SK-N-SH (cell line): ENCODE data around the gene ABHD2.

Source experiments
- EP300 ChIP-seq, 2 experiments: IDR thresholded peaks; 2 replicates each; pipeline versions ENCODE4 v1.4.0 to v1.6.1; 2012; ENCODE audit warnings: borderline replicate concordance in 1 of 2, low read depth in 1 of 2, low read length in 1 of 2
- POLR2AphosphoS5 ChIP-seq: IDR thresholded peaks from 2 replicates; pipeline ENCODE4 v1.6.1; 2012; ENCODE audit warnings: low read depth, low read length
- RAD21 ChIP-seq: IDR thresholded peaks from 2 replicates; pipeline ENCODE4 v1.6.1; 2012; ENCODE audit warnings: mild to moderate bottlenecking, low read length
- TF ChIP-seq, protein P1 (sequence below): IDR thresholded peaks from 2 replicates; pipeline ENCODE4 v1.4.0; 2012; ENCODE audit warnings: low read depth, borderline replicate concordance

DNA sequence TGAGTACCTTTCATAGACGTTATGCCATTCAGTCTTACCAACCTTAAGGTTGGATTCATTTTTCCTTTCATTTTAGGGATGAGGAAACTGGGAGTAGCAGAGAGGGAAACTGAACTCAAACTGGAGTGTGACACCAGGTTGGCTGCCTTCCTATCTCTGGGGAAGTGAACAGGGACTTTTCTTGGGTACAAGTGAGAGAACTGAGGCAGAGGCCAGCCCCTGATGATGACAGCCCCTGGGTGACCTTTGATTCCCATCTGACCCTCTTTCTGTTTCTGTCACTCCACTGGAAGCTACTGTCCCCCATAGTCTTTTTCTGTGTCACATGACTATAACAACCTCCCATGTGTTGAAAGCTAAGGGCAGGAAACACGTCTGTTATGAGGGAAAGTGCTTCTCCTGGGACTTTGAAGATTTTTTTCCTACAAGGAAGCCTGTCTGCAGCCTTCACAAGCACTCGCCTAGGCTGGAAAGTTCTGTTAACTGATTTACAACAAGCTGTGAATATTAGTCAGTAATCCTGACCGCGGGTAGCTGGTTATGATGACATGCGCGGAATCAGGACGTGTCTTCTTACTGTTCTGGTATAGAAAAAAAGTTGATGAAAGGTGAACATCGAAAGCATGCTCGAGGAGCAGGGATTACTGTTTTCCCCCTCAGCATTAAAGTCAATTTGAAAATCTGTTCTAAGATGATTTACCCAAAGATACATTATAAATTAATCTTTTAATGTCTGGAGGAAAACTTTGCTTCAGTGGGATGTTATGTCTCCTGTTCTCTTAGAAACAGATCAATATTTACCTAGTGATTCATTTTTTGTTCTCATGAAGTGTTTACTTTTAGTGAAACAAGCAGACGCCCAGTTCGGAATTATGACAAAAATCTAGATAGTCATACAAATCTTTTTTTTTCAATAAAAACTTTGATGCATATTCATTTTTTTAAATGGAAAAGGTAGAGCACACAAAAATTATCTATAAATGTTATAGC is 31.5 kb downstream of the ABHD2 start:
- TF ChIP-seq POLR2AphosphoS5 (no peak), EP300 (IDR thresholded peaks at IDR 0.05; ENCODE audit: borderline replicate concordance in 1 of 2, low read depth in 1 of 2, low read length in 1 of 2) (no peak), RAD21 (no peak)
- TF ChIP-seq, protein P1, sequence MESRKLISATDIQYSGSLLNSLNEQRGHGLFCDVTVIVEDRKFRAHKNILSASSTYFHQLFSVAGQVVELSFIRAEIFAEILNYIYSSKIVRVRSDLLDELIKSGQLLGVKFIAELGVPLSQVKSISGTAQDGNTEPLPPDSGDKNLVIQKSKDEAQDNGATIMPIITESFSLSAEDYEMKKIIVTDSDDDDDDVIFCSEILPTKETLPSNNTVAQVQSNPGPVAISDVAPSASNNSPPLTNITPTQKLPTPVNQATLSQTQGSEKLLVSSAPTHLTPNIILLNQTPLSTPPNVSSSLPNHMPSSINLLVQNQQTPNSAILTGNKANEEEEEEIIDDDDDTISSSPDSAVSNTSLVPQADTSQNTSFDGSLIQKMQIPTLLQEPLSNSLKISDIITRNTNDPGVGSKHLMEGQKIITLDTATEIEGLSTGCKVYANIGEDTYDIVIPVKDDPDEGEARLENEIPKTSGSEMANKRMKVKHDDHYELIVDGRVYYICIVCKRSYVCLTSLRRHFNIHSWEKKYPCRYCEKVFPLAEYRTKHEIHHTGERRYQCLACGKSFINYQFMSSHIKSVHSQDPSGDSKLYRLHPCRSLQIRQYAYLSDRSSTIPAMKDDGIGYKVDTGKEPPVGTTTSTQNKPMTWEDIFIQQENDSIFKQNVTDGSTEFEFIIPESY = no peak
